LNCaP clone FGC (cell line): ENCODE results near the gene IQGAP2.

ENCODE experiments used
- DNase-seq: peaks from one replicate; pipeline ENCODE4 v3.0.0-alpha.2; 2011; ENCODE audit warnings: low read depth
- H3K4me3 ChIP-seq: 2 replicates; pipeline ENCODE4 v1.5.1; 2011; ENCODE audit warnings: mild to moderate bottlenecking, low read depth, low read length, control low read depth
- TF ChIP-seq, protein P1 (sequence below): IDR thresholded peaks from 2 replicates; pipeline ENCODE4 v1.5.1; 2012; ENCODE audit warnings: mild to moderate bottlenecking; ENCODE audit not compliant: control insufficient read depth, insufficient read depth; ENCODE audit errors: extremely low read depth

The IQGAP2 gene

DNA sequence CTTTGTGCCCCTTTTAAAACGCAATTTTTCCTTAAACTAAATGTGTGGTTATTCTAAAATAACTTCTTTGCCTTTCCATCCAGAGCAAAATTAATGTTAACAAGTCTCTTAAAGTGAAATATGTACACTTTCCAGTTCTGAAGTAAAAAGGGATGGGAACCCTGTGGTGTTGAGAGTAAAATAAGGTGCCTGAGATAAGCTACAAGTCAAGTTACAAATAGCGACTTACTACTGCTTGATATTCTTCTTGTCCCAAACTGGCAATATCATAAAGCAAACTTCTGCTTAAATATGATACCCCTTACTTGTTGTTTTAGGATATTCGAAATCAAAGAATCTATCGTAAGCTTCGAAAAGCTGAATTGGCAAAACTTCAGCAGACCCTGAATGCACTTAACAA lies 294.6 kb downstream of the IQGAP2 start:
- no peak for DNase-seq
- H3K4me3 ChIP-seq, result no peak overlapping the region
- TF ChIP-seq, protein P1, sequence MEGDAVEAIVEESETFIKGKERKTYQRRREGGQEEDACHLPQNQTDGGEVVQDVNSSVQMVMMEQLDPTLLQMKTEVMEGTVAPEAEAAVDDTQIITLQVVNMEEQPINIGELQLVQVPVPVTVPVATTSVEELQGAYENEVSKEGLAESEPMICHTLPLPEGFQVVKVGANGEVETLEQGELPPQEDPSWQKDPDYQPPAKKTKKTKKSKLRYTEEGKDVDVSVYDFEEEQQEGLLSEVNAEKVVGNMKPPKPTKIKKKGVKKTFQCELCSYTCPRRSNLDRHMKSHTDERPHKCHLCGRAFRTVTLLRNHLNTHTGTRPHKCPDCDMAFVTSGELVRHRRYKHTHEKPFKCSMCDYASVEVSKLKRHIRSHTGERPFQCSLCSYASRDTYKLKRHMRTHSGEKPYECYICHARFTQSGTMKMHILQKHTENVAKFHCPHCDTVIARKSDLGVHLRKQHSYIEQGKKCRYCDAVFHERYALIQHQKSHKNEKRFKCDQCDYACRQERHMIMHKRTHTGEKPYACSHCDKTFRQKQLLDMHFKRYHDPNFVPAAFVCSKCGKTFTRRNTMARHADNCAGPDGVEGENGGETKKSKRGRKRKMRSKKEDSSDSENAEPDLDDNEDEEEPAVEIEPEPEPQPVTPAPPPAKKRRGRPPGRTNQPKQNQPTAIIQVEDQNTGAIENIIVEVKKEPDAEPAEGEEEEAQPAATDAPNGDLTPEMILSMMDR, result no peak

DNA sequence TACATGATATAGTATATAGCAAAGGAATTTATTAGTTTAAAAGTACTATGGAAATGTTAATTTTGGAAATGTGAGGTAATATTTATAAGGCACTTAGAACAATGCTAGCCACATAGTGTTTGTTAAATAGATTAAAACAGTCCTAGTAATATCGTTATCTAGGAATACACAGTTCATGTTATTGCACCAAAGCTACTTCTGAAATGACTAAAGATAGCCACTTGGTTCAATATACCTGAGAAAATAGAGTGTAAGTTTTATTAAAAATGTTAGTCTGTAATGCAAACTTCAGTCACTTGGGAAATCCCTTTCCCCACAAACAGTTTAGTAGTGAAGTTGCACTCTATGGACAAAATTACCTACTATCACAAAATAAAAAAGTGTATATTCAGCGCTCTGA lies 297.5 kb downstream of the IQGAP2 start:
- no peak overlapping the region for H3K4me3 ChIP-seq
- TF ChIP-seq, protein P1, result no peak
- DNase-seq, result no peak

DNA sequence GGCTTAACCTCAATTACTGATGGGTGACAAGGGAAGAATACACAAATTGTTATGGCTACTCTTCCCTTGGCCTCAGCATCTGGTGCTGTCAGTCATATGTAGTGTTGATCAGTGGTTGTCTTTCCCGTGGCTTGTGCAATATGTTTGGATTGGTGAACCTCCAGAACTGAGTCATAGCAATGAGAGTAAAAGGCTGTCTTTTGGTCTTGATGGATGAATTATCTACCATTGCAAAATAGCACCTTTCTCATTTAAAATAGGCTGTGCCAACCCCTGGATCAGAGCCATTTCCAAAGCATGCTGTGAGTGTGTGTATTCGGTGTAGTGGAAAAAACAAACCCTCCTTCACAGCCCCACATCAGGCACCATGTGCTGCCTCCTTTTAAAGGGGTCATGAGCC lies 298.2 kb downstream of the IQGAP2 start:
- H3K4me3 ChIP-seq, result no peak overlapping the region
- no peak for DNase-seq
- TF ChIP-seq, protein P1, result no peak

DNA sequence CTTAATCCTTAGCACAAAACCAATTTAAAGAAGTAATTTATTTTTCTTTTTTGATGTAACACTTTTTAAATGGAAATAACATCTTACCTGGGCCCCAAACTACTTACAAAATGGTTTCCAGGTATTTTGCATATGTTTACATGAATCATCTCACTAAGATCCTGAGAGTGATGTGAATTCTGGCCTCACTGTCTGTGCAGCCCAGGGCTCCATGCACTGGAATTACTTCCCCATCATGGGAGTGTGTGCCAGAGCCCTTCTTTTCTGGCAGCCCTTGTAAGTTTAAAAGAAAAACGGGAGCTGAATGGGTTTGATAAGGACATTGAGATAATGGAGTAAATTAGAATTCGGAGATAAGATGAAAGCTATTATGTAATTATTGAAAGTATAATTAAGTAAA lies 300.6 kb downstream of the IQGAP2 start:
- DNase-seq, result no peak
- no peak overlapping the region for H3K4me3 ChIP-seq
- TF ChIP-seq, protein P1, result no peak

DNA sequence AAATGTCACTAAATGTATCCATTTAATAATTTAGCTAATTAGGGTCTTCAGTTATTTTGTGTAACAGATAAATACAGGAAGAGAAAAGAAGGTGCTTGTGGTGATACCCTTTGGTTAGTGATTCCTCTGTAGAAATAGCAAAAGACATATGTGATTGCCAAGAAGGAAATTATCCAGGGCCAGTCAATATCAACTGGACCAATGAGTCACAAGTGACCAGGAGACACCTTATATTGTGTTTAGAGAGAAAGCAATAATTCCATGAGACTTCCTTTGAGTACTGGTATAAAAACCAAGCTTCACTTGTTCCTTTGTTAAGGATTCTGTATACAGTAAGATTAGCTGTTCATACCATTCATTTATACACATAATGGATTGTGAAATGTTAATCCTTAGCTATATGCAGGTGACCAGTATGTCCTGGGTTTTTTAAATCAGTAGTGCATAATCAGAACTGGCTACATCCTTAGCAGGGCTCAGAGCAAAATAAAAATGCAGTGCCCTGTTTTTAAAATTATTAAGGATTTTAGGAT lies 301.1 kb downstream of the IQGAP2 start:
- TF ChIP-seq, protein P1, result no peak
- DNase-seq, result no peak
- no peak overlapping the region for H3K4me3 ChIP-seq

DNA sequence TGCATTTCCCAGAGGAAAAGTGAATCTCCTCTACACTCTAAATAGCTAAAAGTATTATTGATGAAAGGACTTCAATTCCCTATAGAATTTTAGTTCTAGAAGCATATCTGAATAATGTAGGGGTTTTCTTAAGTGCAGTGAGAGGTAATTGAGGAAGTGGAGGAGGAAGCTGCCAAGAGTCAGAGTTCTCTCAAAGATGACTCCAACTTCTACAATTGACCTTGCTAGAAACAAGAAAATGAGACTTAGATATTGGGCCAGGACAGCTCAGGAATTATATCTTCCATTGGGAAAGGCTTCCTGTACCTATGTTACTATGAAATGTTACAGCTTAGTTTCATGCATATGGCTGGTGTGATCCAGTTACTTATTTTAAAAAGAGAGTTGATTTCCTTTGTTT lies 302.5 kb downstream of the IQGAP2 start:
- no peak overlapping the region for H3K4me3 ChIP-seq
- no peak for DNase-seq
- TF ChIP-seq, protein P1, result no peak

DNA sequence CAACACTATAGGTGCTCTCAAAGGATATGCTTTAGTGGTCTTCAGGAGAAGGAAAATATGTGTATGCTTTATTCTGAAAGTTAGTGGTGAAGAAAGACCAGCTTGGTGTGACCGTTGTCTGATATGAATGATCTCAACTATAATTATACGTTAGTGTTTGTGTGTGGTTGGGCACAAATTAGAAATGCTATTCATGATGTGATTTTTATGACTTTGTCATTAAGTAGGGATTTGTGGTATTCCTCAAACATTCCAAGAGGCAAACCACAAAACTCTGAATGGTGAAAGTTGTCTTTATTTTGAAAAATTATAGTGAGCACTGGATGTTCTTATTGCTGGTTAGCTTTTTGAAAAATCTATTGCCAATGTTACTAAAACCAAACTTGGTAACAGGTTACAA lies 306.7 kb downstream of the IQGAP2 start:
- TF ChIP-seq, protein P1, result no peak
- no peak for DNase-seq
- H3K4me3 ChIP-seq, result no peak overlapping the region
